ENCODE data around the gene SLC47A1. TPM values are rescaled to one million over a fixed set of nuclear protein-coding genes. Genes with fewer than 3 reads are reported as not detected.
A peak's percentile ranks its signal among the peaks of the same experiment; 100 is the strongest.

Gene SLC47A1
- total and polyA plus RNA-seq, 5 experiments from 2014 or later = 0.29 to 0.69 TPM; not detected in 3

GRCh38 chr17:19590912-19591551 lies 57.4 kb downstream of the SLC47A1 start:
- POLR2A ChIA-PET = no interaction called here
- Mint-ChIP-seq H3K36me3 (no peaks in the 10 kb centered on the region), H3K4me1 (no peaks in the 10 kb centered on the region), H3K4me3 (no peak overlapping the region), H3K27ac (peak overlapping the region in 1 of 10 donors; percentile 34), H3K9me3 (no peaks in the 10 kb centered on the region), H3K27me3 (peaks cover 2 to 17% (median 6%) of the 10 kb centered on the region in 5 donors)
- ATAC-seq (no peak), DNase-seq (no peak)

GRCh38 chr17:19592316-19592715 lies 58.7 kb downstream of the SLC47A1 start:
- Mint-ChIP-seq H3K27me3 (peaks cover 2 to 28% (median 8%) of the 10 kb centered on the region in 5 donors), H3K4me1 (no peaks in the 10 kb centered on the region), H3K9me3 (no peaks in the 10 kb centered on the region), H3K27ac (no peak overlapping the region), H3K36me3 (no peaks in the 10 kb centered on the region), H3K4me3 (no peak overlapping the region)
- ATAC-seq (no peak), DNase-seq (no peak)
- POLR2A ChIA-PET = no interaction called here

- Mint-ChIP-seq H3K27me3 (peaks cover 0 to 21% (median 8%) of the 10 kb centered on the region in 5 donors), H3K9me3 (no peaks in the 10 kb centered on the region), H3K4me3 (no peak overlapping the region), H3K4me1 (no peaks in the 10 kb centered on the region), H3K27ac (no peak overlapping the region), H3K36me3 (no peaks in the 10 kb centered on the region)
- ATAC-seq = no peak
- POLR2A ChIA-PET = no interaction called here
- no peak for DNase-seq
Observed at GRCh38 chr17:19596869-19597268, 63.2 kb downstream of the SLC47A1 start.

- H3K27ac Mint-ChIP-seq = no peak overlapping the region
- no peak for ATAC-seq
Observed at GRCh38 chr17:19610311-19610710, 76.7 kb downstream of the SLC47A1 start.

GRCh38 chr17:19610879-19611278 lies 77.2 kb downstream of the SLC47A1 start:
- H3K27ac Mint-ChIP-seq = no peak overlapping the region
- peaks cover 3 to 6% (median 5%) of the 10 kb centered on the region in 4 donors for H3K4me1 Mint-ChIP-seq
- ATAC-seq (no peak), DNase-seq (no peak)
- H3K27me3 Mint-ChIP-seq = peaks cover 0 to 4% (median 0%) of the 10 kb centered on the region in 5 donors
- no peak overlapping the region for H3K4me3 Mint-ChIP-seq
- POLR2A ChIA-PET = no interaction called here
- H3K9me3 Mint-ChIP-seq = no peaks in the 10 kb centered on the region
- H3K36me3 Mint-ChIP-seq = no peaks in the 10 kb centered on the region

More at GRCh38 chr17:19610311-19610710, 76.7 kb downstream of the SLC47A1 start:
- DNase-seq = no peak
- POLR2A ChIA-PET = interaction anchor here (0.7 kb wide), 1 partner anchor 1946 kb away, joined by 3 read pairs; no protein-coding TSS in a partner anchor
- Mint-ChIP-seq H3K4me1 (peaks cover 3 to 6% (median 5%) of the 10 kb centered on the region in 4 donors), H3K36me3 (no peaks in the 10 kb centered on the region), H3K27me3 (peaks cover 0 to 4% (median 0%) of the 10 kb centered on the region in 5 donors), H3K9me3 (no peaks in the 10 kb centered on the region), H3K4me3 (no peak overlapping the region)

GRCh38 chr17:19613979-19614378 lies 80.3 kb downstream of the SLC47A1 start:
- Mint-ChIP-seq H3K27ac (peak overlapping the region in 2 of 10 donors; percentile 50 to 74), H3K36me3 (peaks cover 3 to 18% (median 8%) of the 10 kb centered on the region in 3 donors), H3K4me1 (peaks cover 3 to 6% (median 5%) of the 10 kb centered on the region in 4 donors), H3K27me3 (peaks cover 0 to 4% (median 0%) of the 10 kb centered on the region in 5 donors), H3K4me3 (no peak overlapping the region), H3K9me3 (peaks cover 8 to 25% (median 19%) of the 10 kb centered on the region in 9 donors)
- DNase-seq (no peak), ATAC-seq (no peak)
- POLR2A ChIA-PET = no interaction called here

DNA sequence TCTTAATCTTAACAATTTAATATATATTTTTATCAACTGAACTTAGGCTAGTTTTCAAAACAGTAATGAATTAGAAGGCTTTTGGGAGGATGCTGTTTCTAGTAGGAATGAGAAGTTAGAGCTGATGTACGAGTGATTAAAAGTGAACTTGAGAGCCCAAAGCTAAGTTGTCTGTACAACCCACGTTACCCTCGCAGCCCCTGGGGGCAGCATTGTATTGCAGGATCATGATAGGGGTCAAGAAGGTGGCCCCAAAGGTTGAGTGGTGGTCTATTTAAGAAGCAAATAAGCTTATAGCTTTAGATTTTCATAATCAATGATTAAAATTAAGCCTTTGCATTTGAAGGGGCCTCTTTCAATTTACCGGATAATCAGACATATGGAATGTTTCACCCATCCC lies 81.2 kb downstream of the SLC47A1 start:
- POLR2A ChIA-PET = interaction anchor here (0.7 kb wide), 1 partner anchor 151 kb away, joined by 4 read pairs; no protein-coding TSS in a partner anchor
- Mint-ChIP-seq H3K36me3 (peaks cover 3 to 27% (median 17%) of the 10 kb centered on the region in 3 donors), H3K4me3 (no peak overlapping the region), H3K27me3 (peaks cover 0 to 9% (median 4%) of the 10 kb centered on the region in 5 donors), H3K27ac (no peak overlapping the region), H3K4me1 (peaks cover 3 to 6% (median 5%) of the 10 kb centered on the region in 4 donors), H3K9me3 (peaks cover 16 to 34% (median 28%) of the 10 kb centered on the region in 9 donors)
- DNase-seq (no peak), ATAC-seq (no peak)

GRCh38 chr17:19618015-19618414 lies 84.4 kb downstream of the SLC47A1 start:
- POLR2A ChIA-PET = no interaction called here
- peaks cover 3 to 6% (median 5%) of the 10 kb centered on the region in 4 donors for H3K4me1 Mint-ChIP-seq
- H3K27ac Mint-ChIP-seq = no peak overlapping the region
- DNase-seq = no peak
- H3K4me3 Mint-ChIP-seq = no peak overlapping the region
- peaks cover 24 to 59% (median 38%) of the 10 kb centered on the region in 9 donors for H3K9me3 Mint-ChIP-seq
- peaks cover 0 to 11% (median 2%) of the 10 kb centered on the region in 5 donors for H3K27me3 Mint-ChIP-seq
- ATAC-seq = no peak
- H3K36me3 Mint-ChIP-seq = peaks cover 3 to 37% (median 27%) of the 10 kb centered on the region in 3 donors

DNA sequence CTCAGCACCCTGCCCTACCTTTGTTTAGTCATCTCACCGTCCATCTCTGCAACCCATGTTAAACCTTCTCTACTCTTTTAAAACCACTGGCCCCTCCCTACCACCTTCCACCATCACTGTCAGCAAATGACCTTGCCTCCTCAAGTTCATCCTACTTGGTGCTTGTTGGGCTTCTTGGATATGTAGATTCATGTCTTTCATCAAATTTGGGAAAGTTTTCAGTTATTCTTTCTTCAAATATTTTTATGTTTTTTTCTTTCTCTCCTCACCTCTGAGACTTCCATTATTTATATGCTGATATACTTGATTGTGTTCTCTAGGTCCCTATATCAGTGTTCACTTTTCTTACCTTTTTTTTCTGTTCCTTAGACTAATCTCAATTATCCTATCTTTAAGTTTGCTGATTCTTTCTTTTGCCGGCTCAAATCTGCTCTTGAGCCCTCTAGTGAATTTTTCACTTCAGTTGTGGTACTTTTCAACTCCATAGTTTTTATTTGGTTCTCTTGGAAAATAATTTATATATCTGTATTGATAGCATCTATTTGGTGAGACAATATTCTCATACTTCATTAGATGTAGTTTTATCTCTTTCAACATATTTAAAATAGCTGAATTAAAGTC lies 86.2 kb downstream of the SLC47A1 start:
- POLR2A ChIA-PET = no interaction called here
- no peak overlapping the region for H3K27ac Mint-ChIP-seq
- DNase-seq = no peak
- H3K36me3 Mint-ChIP-seq = peaks cover 3 to 44% (median 27%) of the 10 kb centered on the region in 3 donors
- no peak overlapping the region for H3K4me3 Mint-ChIP-seq
- no peak for ATAC-seq
- H3K9me3 Mint-ChIP-seq = peaks cover 25 to 62% (median 42%) of the 10 kb centered on the region in 9 donors
- peaks cover 0 to 11% (median 6%) of the 10 kb centered on the region in 5 donors for H3K27me3 Mint-ChIP-seq
- H3K4me1 Mint-ChIP-seq = no peaks in the 10 kb centered on the region

DNA sequence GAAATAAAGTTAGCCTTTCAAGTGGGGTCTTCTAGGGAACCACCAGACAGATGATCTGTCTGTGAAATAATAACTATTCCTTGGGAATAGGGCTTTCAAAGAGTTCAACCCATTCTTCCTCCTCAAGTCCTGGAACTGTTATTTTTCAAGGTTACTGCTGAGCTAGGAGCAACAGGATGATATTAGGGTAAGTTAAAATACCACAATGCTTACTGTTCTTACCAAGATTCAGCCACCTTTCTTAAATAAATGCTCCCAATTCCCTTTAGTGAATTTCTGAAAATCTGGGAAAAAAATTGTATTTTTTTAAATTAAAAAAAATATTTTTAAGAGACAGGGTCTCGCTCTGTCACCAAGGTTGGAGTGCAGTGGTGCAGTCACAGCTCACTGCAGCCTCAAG lies 88.0 kb downstream of the SLC47A1 start:
- DNase-seq (no peak), ATAC-seq (no peak)
- H3K27ac Mint-ChIP-seq = no peak overlapping the region
- H3K4me1 Mint-ChIP-seq = no peaks in the 10 kb centered on the region
- no peak overlapping the region for H3K4me3 Mint-ChIP-seq
- POLR2A ChIA-PET = no interaction called here
- H3K27me3 Mint-ChIP-seq = peaks cover 0 to 11% (median 8%) of the 10 kb centered on the region in 5 donors
- H3K9me3 Mint-ChIP-seq = peaks cover 25 to 61% (median 42%) of the 10 kb centered on the region in 9 donors
- H3K36me3 Mint-ChIP-seq = peaks cover 3 to 44% (median 27%) of the 10 kb centered on the region in 3 donors

DNA sequence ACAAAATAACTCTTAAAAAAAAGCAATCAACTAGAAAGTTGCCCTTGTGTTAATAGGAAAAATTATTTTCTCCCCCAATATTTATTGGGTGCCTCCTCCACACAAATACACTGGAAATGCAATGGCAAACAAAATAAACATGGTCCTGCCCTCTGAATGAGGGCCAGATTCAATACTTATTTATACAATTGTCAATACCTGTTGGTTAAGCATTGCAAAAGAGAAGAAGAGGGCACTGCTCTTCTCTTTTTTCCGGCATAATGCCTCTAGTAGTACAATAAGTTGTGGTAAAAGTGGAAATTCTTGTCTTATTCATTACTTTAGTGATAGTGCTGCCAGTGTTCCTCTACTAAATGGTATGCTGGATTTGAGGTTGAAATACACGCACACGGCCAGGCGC lies 92.4 kb downstream of the SLC47A1 start:
- DNase-seq (no peak), ATAC-seq (no peak)
- Mint-ChIP-seq H3K36me3 (peaks cover 0 to 15% (median 9%) of the 10 kb centered on the region in 3 donors), H3K4me3 (no peak overlapping the region), H3K27me3 (peaks cover 2 to 15% (median 6%) of the 10 kb centered on the region in 5 donors), H3K4me1 (no peaks in the 10 kb centered on the region), H3K9me3 (peaks cover 0 to 19% (median 10%) of the 10 kb centered on the region in 9 donors), H3K27ac (no peak overlapping the region)
- POLR2A ChIA-PET = no interaction called here

Data from naive thymus-derived CD8-positive, alpha-beta T cell (primary cell).